Measurements from ENCODE around the gene IGFBPL1. TPM values are rescaled to one million over a fixed set of nuclear protein-coding genes. Genes with fewer than 3 reads are reported as not detected.

IGFBPL1 gene
- total RNA-seq, 1 donor from 2014 or later, result not detected

DNA sequence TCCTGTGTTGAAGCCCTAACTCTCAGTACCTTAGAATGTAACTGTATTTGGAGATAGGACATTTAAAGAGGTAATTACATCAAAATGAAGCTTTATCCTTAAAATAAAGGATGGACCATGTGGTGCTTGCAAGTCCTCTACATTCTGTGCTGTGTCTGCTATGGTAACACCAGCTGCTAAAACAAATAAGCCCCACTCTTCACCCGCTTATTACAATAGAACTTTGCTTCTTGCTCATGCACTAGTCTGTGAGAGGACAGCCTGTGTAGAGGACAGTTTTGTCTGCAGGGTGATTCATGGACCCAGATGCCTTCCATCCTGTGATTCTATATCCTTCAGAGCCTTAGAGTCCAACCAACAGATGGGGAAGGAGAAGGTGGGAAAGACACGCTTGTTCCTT, 12.5 kb upstream of the IGFBPL1 start:
- no peak overlapping the region for H3K4me3 Mint-ChIP-seq
- no peak for ATAC-seq (ENCODE audit: low read depth)
- H3K27me3 Mint-ChIP-seq, result peaks cover 20% of the 10 kb centered on the region
- ChIA-PET POLR2A (no interaction called here), CTCF (no interaction called here)
- DNase-seq, result no peak
- no peaks in the 10 kb centered on the region for H3K9me3 Mint-ChIP-seq
- no peaks in the 10 kb centered on the region for H3K36me3 Mint-ChIP-seq (ENCODE audit: low read depth)
- TF ChIP-seq CTCF (IDR thresholded peaks at IDR 0.05), result no peak
- H3K4me1 Mint-ChIP-seq, result peaks cover 2% of the 10 kb centered on the region
- intact Hi-C loops (cut with micrococcal nuclease), result no loop called here
- H3K27ac Mint-ChIP-seq, result no peak overlapping the region

GRCh38 chr9:38435521-38435920, 11.3 kb upstream of the IGFBPL1 start:
- Mint-ChIP-seq H3K27me3 (peaks cover 13% of the 10 kb centered on the region), H3K4me3 (no peak overlapping the region), H3K36me3 (ENCODE audit: low read depth) (no peaks in the 10 kb centered on the region), H3K27ac (no peak overlapping the region), H3K9me3 (no peaks in the 10 kb centered on the region), H3K4me1 (peaks cover 2% of the 10 kb centered on the region)
- POLR2A ChIA-PET, result no interaction called here
- CTCF ChIA-PET, result interaction anchor here (5.0 kb wide), 1 partner anchor 522 kb away, joined by 39 read pairs; no protein-coding TSS in a partner anchor
- DNase-seq, result no peak
- intact Hi-C loops (cut with micrococcal nuclease), result no loop called here
- TF ChIP-seq CTCF (IDR thresholded peaks at IDR 0.05), result no peak
- ATAC-seq (ENCODE audit: low read depth), result no peak

- ChIA-PET POLR2A (no interaction called here), CTCF (interaction anchor here (1.2 to 5.0 kb wide), 2 partner anchors 17 to 521 kb away, joined by 3 to 39 read pairs; no protein-coding TSS in a partner anchor)
- Mint-ChIP-seq H3K36me3 (ENCODE audit: low read depth) (no peaks in the 10 kb centered on the region), H3K27ac (no peak overlapping the region), H3K27me3 (peaks cover 14% of the 10 kb centered on the region), H3K4me3 (no peak overlapping the region), H3K4me1 (peaks cover 2% of the 10 kb centered on the region), H3K9me3 (no peaks in the 10 kb centered on the region)
- DNase-seq (no peak), ATAC-seq (ENCODE audit: low read depth) (no peak)
- intact Hi-C loops (cut with micrococcal nuclease), result no loop called here
- TF ChIP-seq CTCF (IDR thresholded peaks at IDR 0.05), result no peak
Observed at GRCh38 chr9:38434853-38435252, 10.6 kb upstream of the IGFBPL1 start.

DNA sequence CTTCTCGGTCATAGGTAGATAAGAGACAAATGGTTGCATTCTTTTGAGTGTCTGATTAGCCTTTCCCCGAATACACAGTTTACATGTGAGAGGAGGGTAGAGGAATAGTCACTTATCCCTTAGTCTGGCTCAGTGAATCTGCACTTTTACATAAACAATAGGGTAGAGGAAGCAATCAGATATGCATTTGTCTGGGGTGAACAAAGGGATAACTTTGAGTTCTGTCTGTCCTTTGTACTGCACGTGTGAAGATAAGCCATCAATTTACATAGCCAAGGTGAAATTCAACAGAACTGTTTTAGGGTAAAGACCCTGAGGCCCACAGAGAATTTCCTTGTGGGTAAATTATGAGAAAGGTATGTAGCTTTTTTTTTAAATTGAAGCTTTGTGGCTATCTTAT, 10.1 kb upstream of the IGFBPL1 start:
- TF ChIP-seq CTCF (IDR thresholded peaks at IDR 0.05), result no peak
- peaks cover 14% of the 10 kb centered on the region for H3K27me3 Mint-ChIP-seq
- intact Hi-C loops (cut with micrococcal nuclease), result no loop called here
- no peak for ATAC-seq (ENCODE audit: low read depth)
- no peak overlapping the region for H3K27ac Mint-ChIP-seq
- no peak overlapping the region for H3K4me3 Mint-ChIP-seq
- H3K9me3 Mint-ChIP-seq, result no peaks in the 10 kb centered on the region
- peaks cover 2% of the 10 kb centered on the region for H3K4me1 Mint-ChIP-seq
- ChIA-PET POLR2A (no interaction called here), CTCF (interaction anchor here (1.2 to 5.0 kb wide), 2 partner anchors 17 to 521 kb away, joined by 3 to 39 read pairs; no protein-coding TSS in a partner anchor)
- no peak for DNase-seq
- no peaks in the 10 kb centered on the region for H3K36me3 Mint-ChIP-seq (ENCODE audit: low read depth)

- intact Hi-C loops (cut with micrococcal nuclease), result loop anchor here (1.0 to 2.0 kb wide), 2 partner anchors 62 to 520 kb away; no protein-coding TSS in a partner anchor
- DNase-seq, result no peak
- CTCF ChIA-PET, result interaction anchor here (1.1 to 5.0 kb wide), 4 partner anchors 16 to 521 kb away, joined by 3 to 39 read pairs (median 4); no protein-coding TSS in a partner anchor
Observed at GRCh38 chr9:38432922-38433510, 8.8 kb upstream of the IGFBPL1 start.

More at GRCh38 chr9:38432922-38433510, 8.8 kb upstream of the IGFBPL1 start:
- POLR2A ChIA-PET, result no interaction called here
- Mint-ChIP-seq H3K27me3 (peaks cover 15% of the 10 kb centered on the region), H3K27ac (no peak overlapping the region), H3K9me3 (no peaks in the 10 kb centered on the region), H3K4me1 (peaks cover 2% of the 10 kb centered on the region), H3K4me3 (no peak overlapping the region), H3K36me3 (ENCODE audit: low read depth) (no peaks in the 10 kb centered on the region)
- no peak for ATAC-seq (ENCODE audit: low read depth)
- peak; percentile 30 for TF ChIP-seq CTCF (IDR thresholded peaks at IDR 0.05)

All from activated B cell treated with CpG ODN at 0.5 μM for 24 hours (primary cell).